Mesenchymal stem cell (in vitro differentiated cells and primary cell): ENCODE measurements around the gene ZNF692.
A peak's percentile ranks its signal among the peaks of the same experiment; 100 is the strongest.

Experiments used
- DNase-seq: peaks from one replicate; pipeline ENCODE4 v3.0.0-alpha.2; 2013
- H2AFZ ChIP-seq: one replicate; pipeline ENCODE4 v1.6.1; 2013; ENCODE audit warnings: low read depth, mild to moderate bottlenecking, control low read depth, inconsistent platforms, low read length, moderate library complexity
- H2AK5ac ChIP-seq: 2 replicates; pipeline ENCODE4 v1.6.1; 2013; ENCODE audit warnings: low read length, moderate library complexity, mild to moderate bottlenecking, inconsistent platforms; ENCODE audit not compliant: severe bottlenecking
- H2BK120ac ChIP-seq: one replicate; pipeline ENCODE4 v1.6.1; 2013; ENCODE audit warnings: low read depth, mild to moderate bottlenecking, inconsistent platforms, low read length, moderate library complexity
- H2BK12ac ChIP-seq, 2 experiments: one replicate each; pipeline ENCODE4 v1.6.1; 2013; ENCODE audit warnings: inconsistent platforms in 2 of 2, low read length in 2 of 2, mild to moderate bottlenecking in 2 of 2, moderate library complexity in 2 of 2, control low read depth in 1 of 2
- H2BK15ac ChIP-seq: one replicate; pipeline ENCODE4 v1.6.1; 2013; ENCODE audit warnings: mild to moderate bottlenecking, low read depth, inconsistent platforms; ENCODE audit not compliant: poor library complexity, severe bottlenecking
- H2BK5ac ChIP-seq: 2 replicates; pipeline ENCODE4 v1.6.1; 2013; ENCODE audit warnings: low read depth, mild to moderate bottlenecking, low read length, control low read depth, inconsistent platforms; ENCODE audit not compliant: poor library complexity, severe bottlenecking
- H3K14ac ChIP-seq, 2 experiments: one replicate each; pipeline ENCODE4 v1.6.1; 2013; ENCODE audit warnings: inconsistent platforms in 2 of 2, low read length in 2 of 2, control low read depth in 1 of 2, mild to moderate bottlenecking in 1 of 2, moderate library complexity in 1 of 2
- H3K18ac ChIP-seq, 2 experiments: one replicate each; pipeline ENCODE4 v1.6.1; 2013; ENCODE audit warnings: inconsistent platforms in 2 of 2, low read length in 2 of 2, control low read depth in 1 of 2, low read depth in 1 of 2, mild to moderate bottlenecking in 1 of 2
- H3K23ac ChIP-seq, 2 experiments: one replicate each; pipeline ENCODE4 v1.6.1; 2013; ENCODE audit warnings: inconsistent platforms in 2 of 2, low read length in 2 of 2, mild to moderate bottlenecking in 2 of 2, moderate library complexity in 2 of 2, control low read depth in 1 of 2
- H3K27ac ChIP-seq: 2 replicates; pipeline ENCODE4 v1.5.1; 2013; ENCODE audit warnings: mild to moderate bottlenecking, moderate library complexity, low read length, control low read depth, inconsistent platforms; ENCODE audit not compliant: poor library complexity, severe bottlenecking
- H3K27me3 ChIP-seq, 2 experiments: 2 replicates each; pipeline versions ENCODE4 v1.6.1 to v1.7.0; 2013; ENCODE audit warnings: low read length in 2 of 2, mild to moderate bottlenecking in 2 of 2, moderate library complexity in 2 of 2, control low read depth in 1 of 2, inconsistent platforms in 1 of 2; ENCODE audit not compliant: control insufficient read depth in 1 of 2, insufficient read depth in 1 of 2
- H3K36me3 ChIP-seq, 2 experiments: 2 replicates each; pipeline versions ENCODE4 v1.6.1 to v1.7.0; 2013; ENCODE audit warnings: low read length in 2 of 2, control low read depth in 1 of 2, inconsistent platforms in 1 of 2, low read depth in 1 of 2, mild to moderate bottlenecking in 1 of 2; ENCODE audit not compliant: insufficient read depth in 2 of 2, control insufficient read depth in 1 of 2
- H3K4ac ChIP-seq, 2 experiments: one replicate each; pipeline ENCODE4 v1.6.1; 2013; ENCODE audit warnings: inconsistent platforms in 2 of 2, low read length in 2 of 2, mild to moderate bottlenecking in 2 of 2, moderate library complexity in 2 of 2, control low read depth in 1 of 2, low read depth in 1 of 2
- H3K4me1 ChIP-seq: 2 replicates; pipeline ENCODE4 v1.6.1; 2013; ENCODE audit warnings: low read depth, low read length, control low read depth; ENCODE audit not compliant: control insufficient read depth, insufficient read depth
- H3K4me2 ChIP-seq: 2 replicates; pipeline ENCODE4 v1.6.1; 2013; ENCODE audit warnings: low read length, mild to moderate bottlenecking, inconsistent platforms; ENCODE audit not compliant: poor library complexity, severe bottlenecking
- H3K4me3 ChIP-seq, 2 experiments: 2 replicates each; pipeline versions ENCODE4 v1.5.1 to v1.7.0; 2013; ENCODE audit warnings: low read length in 2 of 2, mild to moderate bottlenecking in 2 of 2, control low read depth in 1 of 2, low read depth in 1 of 2; ENCODE audit not compliant: insufficient read depth in 1 of 2
- H3K79me1 ChIP-seq: replicated peaks from 2 replicates; pipeline ENCODE4 v1.6.1; 2013; ENCODE audit warnings: mild to moderate bottlenecking, control low read depth, low read length, inconsistent platforms; ENCODE audit not compliant: poor library complexity, severe bottlenecking
- H3K9ac ChIP-seq: 2 replicates; pipeline ENCODE4 v1.7.0; 2013; ENCODE audit warnings: mild to moderate bottlenecking, low read length, moderate library complexity
- H3K9me3 ChIP-seq: 2 replicates; pipeline ENCODE4 v1.7.0; 2013; ENCODE audit warnings: mild to moderate bottlenecking, low read length; ENCODE audit not compliant: control insufficient read depth
- H4K8ac ChIP-seq: one replicate; pipeline ENCODE4 v1.6.1; 2013; ENCODE audit warnings: inconsistent platforms, mild to moderate bottlenecking, low read length, moderate library complexity
- H4K91ac ChIP-seq: one replicate; pipeline ENCODE4 v1.6.1; 2013; ENCODE audit warnings: mild to moderate bottlenecking, low read length, inconsistent platforms
- WGBS: methylation state at CpG from one replicate; pipeline ENCODE4 v1.1.7; 2013; ENCODE audit warnings: mixed read lengths; 5-methylcytosine and 5-hydroxymethylcytosine counted together

ZNF692 gene

GRCh38 chr1:248821641-248822040, 37.2 kb downstream of the ZNF692 start:
- Histone ChIP-seq H2AFZ (no peak overlapping the region), H3K4me1 (peaks cover 36% of the 10 kb centered on the region), H3K36me3 (peaks cover 51 to 58% of the 10 kb centered on the region in 2 experiments), H3K79me1 (peaks cover 22% of the 10 kb centered on the region), H3K9ac (peak overlapping the region; percentile 51), H3K14ac (no peak overlapping the region), H4K8ac (no peak overlapping the region), H3K4ac (no peak overlapping the region), H2BK12ac (no peak overlapping the region), H3K23ac (peak overlapping the region in 1 of 2 experiments; percentile 26), H3K4me3 (peak overlapping the region; percentile 0 to 34), H3K18ac (no peak overlapping the region), H3K4me2 (peak overlapping the region; percentile 36), H3K9me3 (no peaks in the 10 kb centered on the region), H4K91ac (no peak overlapping the region), H2BK5ac (no peak overlapping the region), H3K27me3 (no peaks in the 10 kb centered on the region), H2AK5ac (peak overlapping the region; percentile 75), H2BK15ac (no peak overlapping the region), H2BK120ac (no peak overlapping the region), H3K27ac (peak overlapping the region; percentile 93)
- DNase-seq = no peak
- 93% methylated on average over 7 of the region's 7 CpGs for WGBS

DNA sequence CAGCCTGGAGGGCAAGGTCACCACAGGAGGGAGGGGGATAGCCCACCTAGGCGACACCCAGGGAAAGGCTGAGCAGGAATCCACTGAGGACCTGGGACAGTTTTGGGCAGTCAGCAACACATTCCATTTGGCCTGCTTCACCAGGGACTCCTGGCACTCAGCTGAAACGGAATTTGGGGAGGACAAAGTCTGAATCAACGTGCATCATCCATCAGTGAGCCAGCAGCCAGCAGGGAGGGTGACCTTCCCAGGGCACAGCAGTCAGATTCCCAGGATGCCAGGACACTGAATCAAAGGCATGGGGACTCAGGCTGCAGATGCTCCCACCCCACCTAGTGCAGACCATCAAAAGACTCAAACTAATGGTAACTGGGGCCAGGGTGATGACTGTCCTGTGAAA, 37.8 kb downstream of the ZNF692 start:
- Histone ChIP-seq H3K23ac (no peak overlapping the region), H2AFZ (no peak overlapping the region), H2BK12ac (no peak overlapping the region), H2BK15ac (no peak overlapping the region), H2BK120ac (no peak overlapping the region), H3K36me3 (peaks cover 56 to 64% of the 10 kb centered on the region in 2 experiments), H3K27me3 (no peaks in the 10 kb centered on the region), H3K27ac (peak overlapping the region; percentile 93), H2BK5ac (peak overlapping the region; percentile 11), H4K91ac (no peak overlapping the region), H3K9ac (peak overlapping the region; percentile 51), H3K4me3 (peak overlapping the region in 1 of 2 experiments; percentile 34), H3K4ac (no peak overlapping the region), H3K79me1 (peaks cover 24% of the 10 kb centered on the region), H3K14ac (no peak overlapping the region), H2AK5ac (peak overlapping the region; percentile 93), H3K4me1 (peaks cover 36% of the 10 kb centered on the region), H3K9me3 (no peaks in the 10 kb centered on the region), H4K8ac (peak overlapping the region; percentile 54), H3K4me2 (no peak overlapping the region), H3K18ac (no peak overlapping the region)
- 24% methylated on average over 3 of the region's 3 CpGs for WGBS
- DNase-seq = no peak

DNA sequence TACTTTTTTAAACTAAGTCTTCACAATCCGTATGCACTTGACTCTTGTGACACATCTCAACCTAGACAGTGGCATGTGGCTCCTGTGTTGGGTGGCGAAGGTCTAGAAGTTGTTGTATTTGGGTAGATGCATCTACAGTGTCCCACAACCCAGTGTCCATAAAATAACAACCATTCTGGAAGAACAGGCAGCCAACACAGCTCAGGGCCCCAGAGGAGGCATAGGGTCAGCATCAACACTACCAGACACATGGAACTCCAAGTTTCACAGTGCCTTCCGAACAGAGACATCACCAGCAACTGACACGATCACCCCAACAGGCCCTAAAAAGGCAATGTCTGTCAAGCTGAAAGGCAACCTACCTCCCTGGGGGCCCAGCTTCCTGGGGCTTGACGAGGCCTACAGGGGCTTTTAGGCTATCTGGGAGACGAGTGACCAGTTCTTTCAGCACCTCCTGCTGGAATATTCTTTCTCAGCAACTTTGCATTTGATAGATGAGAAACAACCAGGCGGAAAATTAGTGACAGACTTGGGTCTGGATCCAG, 38.8 kb downstream of the ZNF692 start:
- H3K79me1 ChIP-seq = peaks cover 29% of the 10 kb centered on the region
- no peak overlapping the region for H2BK12ac ChIP-seq
- H3K14ac ChIP-seq = no peak overlapping the region
- no peaks in the 10 kb centered on the region for H3K27me3 ChIP-seq
- H3K4me3 ChIP-seq = no peak overlapping the region
- H2BK15ac ChIP-seq = no peak overlapping the region
- H4K91ac ChIP-seq = no peak overlapping the region
- no peak overlapping the region for H3K23ac ChIP-seq
- WGBS = 95% methylated on average over 5 of the region's 7 CpGs
- no peak overlapping the region for H3K4me2 ChIP-seq
- H3K18ac ChIP-seq = no peak overlapping the region
- H3K4ac ChIP-seq = no peak overlapping the region
- peak overlapping the region; percentile 39 for H2BK5ac ChIP-seq
- H2AFZ ChIP-seq = no peak overlapping the region
- peak overlapping the region; percentile 86 for H3K27ac ChIP-seq
- H3K4me1 ChIP-seq = peaks cover 35% of the 10 kb centered on the region
- peaks cover 62 to 74% of the 10 kb centered on the region in 2 experiments for H3K36me3 ChIP-seq
- H2BK120ac ChIP-seq = no peak overlapping the region
- no peak for DNase-seq
- H2AK5ac ChIP-seq = peak overlapping the region; percentile 93
- H3K9ac ChIP-seq = no peak overlapping the region
- no peaks in the 10 kb centered on the region for H3K9me3 ChIP-seq
- no peak overlapping the region for H4K8ac ChIP-seq

DNA sequence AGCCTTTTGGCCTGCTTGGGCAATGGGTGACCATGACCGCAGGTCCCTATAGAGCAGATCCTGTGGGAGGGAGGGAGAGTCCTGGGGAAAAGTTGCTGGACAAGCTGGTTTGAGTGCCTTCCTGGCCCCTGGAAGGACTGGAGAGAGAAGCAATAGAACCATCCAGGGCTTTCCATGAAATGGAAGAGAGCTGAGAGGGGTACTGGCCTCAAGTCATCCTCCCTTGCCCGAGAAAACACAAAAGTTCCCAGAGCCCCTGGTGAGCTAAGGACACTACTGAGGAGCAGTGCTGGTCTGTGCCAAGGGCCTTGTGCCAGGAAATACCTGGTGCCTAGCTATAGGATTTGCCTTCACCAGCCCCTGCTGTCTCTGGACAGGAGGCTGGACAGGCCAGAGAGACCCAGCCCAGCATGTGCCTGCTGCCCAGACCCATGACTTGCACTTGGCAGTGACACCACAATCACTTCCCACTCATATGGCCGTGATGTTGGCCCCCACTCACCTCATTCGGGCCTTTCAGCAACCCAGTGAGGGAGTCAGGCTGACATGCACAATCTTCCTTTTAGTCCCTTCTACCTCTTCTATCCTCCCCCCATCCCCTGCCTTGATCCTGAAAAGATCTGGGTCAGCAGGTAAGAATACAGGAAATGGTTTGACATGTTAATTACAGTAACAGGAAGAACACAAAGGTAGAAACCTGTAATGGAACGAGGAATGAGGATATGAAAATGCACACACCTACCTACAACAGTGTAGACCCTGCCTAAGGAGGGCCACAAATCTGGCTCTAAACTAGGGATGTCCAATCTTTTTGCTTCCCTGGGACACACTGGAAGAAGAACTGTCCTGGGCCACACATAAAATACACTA, 40.1 kb downstream of the ZNF692 start:
- Histone ChIP-seq H2BK12ac (no peak overlapping the region), H3K4me1 (peaks cover 26% of the 10 kb centered on the region), H3K14ac (no peak overlapping the region), H3K36me3 (peaks cover 62 to 78% of the 10 kb centered on the region in 2 experiments), H3K79me1 (peaks cover 32% of the 10 kb centered on the region), H3K9ac (no peak overlapping the region), H4K91ac (no peak overlapping the region), H2BK15ac (no peak overlapping the region), H3K9me3 (no peaks in the 10 kb centered on the region), H2AK5ac (no peak overlapping the region), H2AFZ (no peak overlapping the region), H2BK5ac (no peak overlapping the region), H3K23ac (no peak overlapping the region), H3K4me2 (no peak overlapping the region), H3K4ac (no peak overlapping the region), H3K27ac (no peak overlapping the region), H3K27me3 (no peaks in the 10 kb centered on the region), H2BK120ac (no peak overlapping the region), H3K18ac (no peak overlapping the region), H4K8ac (no peak overlapping the region), H3K4me3 (no peak overlapping the region)
- no peak for DNase-seq
- WGBS = 100% methylated on average over 5 of the region's 5 CpGs
